A549 (cell line): Measurements from ENCODE around the gene SALL1. TPM values are rescaled to one million over a fixed set of nuclear protein-coding genes. Genes with fewer than 3 reads are reported as not detected.

ENCODE experiments used
- ATAC-seq, 2 experiments: fragments of 200-7000 bp in 1 of 2; fragments of >200 bp in 1 of 2; cut with Nextera tagmentation in 1 of 2; cut with Tn5 transposase in 1 of 2; 3 replicates each; pipeline versions ENCODE4 v1.8.0 to v1.9.1; 2018 to 2020; ENCODE audit warnings: mild to moderate bottlenecking in 1 of 2, moderate library complexity in 1 of 2
- CTCF ChIA-PET: fragments of 300-600 bp; sonication (Branson Sonifier 250); formaldehyde crosslinking; extraction: SDS; loops from one replicate; lab custom pipeline; 2021; ENCODE audit warnings: antibody characterized with exemption, inconsistent platforms; lab: Yijun Ruan, JAX
- POLR2A ChIA-PET: fragments of 350-600 bp; formaldehyde crosslinking; extraction: SDS; loops from one replicate; lab custom pipeline; 2021; ENCODE audit warnings: antibody characterized with exemption, inconsistent platforms; lab: Yijun Ruan, JAX
- DNase-seq, 2 experiments: peaks; one replicate each; pipeline versions ENCODE4 v3.0.0 to v3.0.0-alpha.2; 2011 to 2016; ENCODE audit warnings: low read depth in 1 of 2, low spot score in 1 of 2
- FAIRE-seq: peaks from 2 replicates; lab custom pipeline; 2011; peaks lifted over from hg19 to GRCh38; lab: Jason Lieb, UNC
- H3K27ac ChIP-seq, 2 experiments: fragments of >200 bp; sonication (Bioruptor Twin); formaldehyde crosslinking; 3 replicates each; pipeline ENCODE4 v1.5.1; 2016 to 2017
- H3K4me1 ChIP-seq: fragments of >200 bp; sonication (Bioruptor Twin); formaldehyde crosslinking; 3 replicates; pipeline ENCODE4 v1.6.1; 2016
- H3K4me2 ChIP-seq: fragments of >200 bp; sonication (Bioruptor Twin); formaldehyde crosslinking; 3 replicates; pipeline ENCODE4 v1.6.1; 2016
- H3K4me3 ChIP-seq: fragments of >200 bp; sonication (Bioruptor Twin); formaldehyde crosslinking; 3 replicates; pipeline ENCODE4 v1.5.1; 2016
- H3K9me3 ChIP-seq: fragments of >200 bp; sonication (Bioruptor Twin); formaldehyde crosslinking; 3 replicates; pipeline ENCODE4 v1.6.1; 2016
- CBX2 ChIP-seq: fragments of 200-600 bp; sonication (generic); IDR thresholded peaks from 2 replicates; pipeline ENCODE4 v1.6.1; 2016; ENCODE audit warnings: low read depth, mild to moderate bottlenecking, borderline replicate concordance
- CBX8 ChIP-seq: fragments of 200-600 bp; sonication (generic); IDR thresholded peaks from 2 replicates; pipeline ENCODE4 v1.6.1; 2016
- CEBPB ChIP-seq, 2 experiments: fragments of >200 bp in 1 of 2; sonication (Bioruptor Twin) in 1 of 2; formaldehyde crosslinking in 1 of 2; IDR thresholded peaks; 2 replicates each; pipeline ENCODE4 v1.6.1; 2012 to 2016
- CHD4 ChIP-seq: fragments of 200-600 bp; sonication (generic); IDR thresholded peaks from 2 replicates; pipeline ENCODE4 v1.6.1; 2016; ENCODE audit warnings: antibody characterized with exemption, mild to moderate bottlenecking, borderline replicate concordance
- CTCF ChIP-seq: fragments of >200 bp; sonication (Bioruptor Twin); formaldehyde crosslinking; IDR thresholded peaks from 3 replicates; pipeline ENCODE4 v1.5.1; 2016
- EHMT2 ChIP-seq: fragments of 200-600 bp; sonication (generic); IDR thresholded peaks from 2 replicates; pipeline ENCODE4 v1.6.1; 2016; ENCODE audit warnings: antibody characterized with exemption, low read depth, mild to moderate bottlenecking, moderate library complexity
- ELK1 ChIP-seq: fragments of 150-350 bp; IDR thresholded peaks from 2 replicates; pipeline ENCODE4 v1.6.1; 2014; ENCODE audit warnings: low read depth, mild to moderate bottlenecking, low read length
- FOSB ChIP-seq: fragments of 250-450 bp; sonication (Bioruptor Pico); IDR thresholded peaks from 2 replicates; pipeline ENCODE4 v1.5.0; 2020; ENCODE audit warnings: mild to moderate bottlenecking, moderate library complexity
- GATA3 ChIP-seq: IDR thresholded peaks from 2 replicates; pipeline ENCODE4 v1.6.1; 2012; ENCODE audit warnings: borderline replicate concordance
- HES2 ChIP-seq: fragments of >200 bp; sonication (Bioruptor Twin); formaldehyde crosslinking; IDR thresholded peaks from 2 replicates; pipeline ENCODE4 v1.6.1; 2016
- HOXB13 ChIP-seq: fragments of 250-450 bp; sonication (Bioruptor Pico); IDR thresholded peaks from 2 replicates; pipeline ENCODE4 v1.5.0; 2020; ENCODE audit warnings: low read depth, mild to moderate bottlenecking, moderate library complexity
- HOXB5 ChIP-seq: fragments of 250-450 bp; sonication (Bioruptor Pico); IDR thresholded peaks from 2 replicates; pipeline ENCODE4 v1.5.0; 2020; ENCODE audit warnings: mild to moderate bottlenecking, moderate library complexity
- JUN ChIP-seq, 2 experiments: fragments of >200 bp; sonication (Bioruptor Twin); formaldehyde crosslinking; IDR thresholded peaks; 2 replicates in 1 of 2; 3 replicates in 1 of 2; pipeline ENCODE4 v1.6.1; 2016 to 2017
- JUNB ChIP-seq: fragments of >200 bp; sonication (Bioruptor Twin); formaldehyde crosslinking; IDR thresholded peaks from 2 replicates; pipeline ENCODE4 v1.6.1; 2016
- MAFK ChIP-seq: fragments of 450-650 bp; IDR thresholded peaks from 2 replicates; pipeline ENCODE4 v1.6.1; 2014; ENCODE audit not compliant: partially characterized antibody
- MAX ChIP-seq: IDR thresholded peaks from 2 replicates; pipeline ENCODE4 v1.6.1; 2012
- MAZ ChIP-seq: fragments of 150-350 bp; IDR thresholded peaks from 2 replicates; pipeline ENCODE4 v1.6.1; 2014; ENCODE audit warnings: antibody characterized with exemption, low read depth, low read length, borderline replicate concordance
- NPAS2 ChIP-seq: fragments of 250-450 bp; sonication (Bioruptor Pico); IDR thresholded peaks from 2 replicates; pipeline ENCODE4 v1.8.0; 2022; ENCODE audit warnings: mild to moderate bottlenecking, moderate library complexity, borderline replicate concordance
- NR3C1 ChIP-seq: fragments of >200 bp; sonication (Bioruptor Twin); formaldehyde crosslinking; IDR thresholded peaks from 3 replicates; pipeline ENCODE4 v1.6.1; 2017
- POLR2AphosphoS2 ChIP-seq: conservative IDR thresholded peaks from 2 replicates; pipeline ENCODE4 v1.6.1; 2012; ENCODE audit warnings: low read length, improper control_type of control experiment, inconsistent platforms
- RAD21 ChIP-seq, 2 experiments: fragments of >200 bp in 1 of 2; sonication (Bioruptor Twin) in 1 of 2; formaldehyde crosslinking in 1 of 2; IDR thresholded peaks in 1 of 2; conservative IDR thresholded peaks in 1 of 2; 2 replicates in 1 of 2; 3 replicates in 1 of 2; pipeline ENCODE4 v1.6.1; 2012 to 2018; ENCODE audit warnings: inconsistent platforms in 1 of 2
- RARB ChIP-seq: fragments of 250-450 bp; sonication (Bioruptor Pico); IDR thresholded peaks from 2 replicates; pipeline ENCODE4 v1.8.0; 2021; ENCODE audit warnings: mild to moderate bottlenecking, moderate library complexity
- SMC3 ChIP-seq: fragments of >200 bp; sonication (Bioruptor Twin); formaldehyde crosslinking; IDR thresholded peaks from 3 replicates; pipeline ENCODE4 v1.6.1; 2018; ENCODE audit warnings: inconsistent platforms
- TP53 ChIP-seq: fragments of 250-450 bp; sonication (Bioruptor Pico); IDR thresholded peaks from 2 replicates; pipeline ENCODE4 v1.5.0; 2021; ENCODE audit warnings: mild to moderate bottlenecking, moderate library complexity
- ZFP36 ChIP-seq: fragments of 450-650 bp; IDR thresholded peaks from 2 replicates; pipeline ENCODE4 v1.6.1; 2014; ENCODE audit warnings: borderline replicate concordance; ENCODE audit not compliant: partially characterized antibody
- WGBS: methylation state at CpG from one replicate; pipeline ENCODE4 v1.1.6; 2017; ENCODE audit errors: missing lambda C conversion rate; 5-methylcytosine and 5-hydroxymethylcytosine counted together
- polyA plus RNA-seq, 4 experiments: library from polyadenylated mRNA; depleted of rRNA in 3 of 4; stranded (reverse); fragments of >200 nt; fragmentation: RNase III in 1 of 4; extraction: RNeasy Plus Mini Kit Qiagen cat#74134 plus additional on column Dnase treatment in 1 of 4; gene quantifications; 2 replicates in 3 of 4; 3 replicates in 1 of 4; pipeline ENCODE4 v1.2.3, GENCODE V29; 2011 to 2017
- TF ChIP-seq, protein P1 (sequence below): fragments of 250-450 bp; sonication (Bioruptor Pico); IDR thresholded peaks from 2 replicates; pipeline ENCODE4 v1.5.0; 2020; ENCODE audit warnings: low read depth, mild to moderate bottlenecking, moderate library complexity
- TF ChIP-seq, protein P2 (sequence below): IDR thresholded peaks from 2 replicates; pipeline ENCODE4 v1.6.1; 2012; ENCODE audit warnings: low read depth, borderline replicate concordance
- TF ChIP-seq, protein P3 (sequence below): fragments of 450-650 bp; IDR thresholded peaks from 2 replicates; pipeline ENCODE4 v1.6.1; 2014; ENCODE audit warnings: antibody characterized with exemption
- TF ChIP-seq, protein P4 (sequence below): IDR thresholded peaks from 2 replicates; pipeline ENCODE4 v1.6.1; 2012

Gene SALL1
- polyA plus RNA-seq, 2 of the 4 experiments (the other 2 are of a cell fraction): 0.13 to 0.28 TPM

DNA sequence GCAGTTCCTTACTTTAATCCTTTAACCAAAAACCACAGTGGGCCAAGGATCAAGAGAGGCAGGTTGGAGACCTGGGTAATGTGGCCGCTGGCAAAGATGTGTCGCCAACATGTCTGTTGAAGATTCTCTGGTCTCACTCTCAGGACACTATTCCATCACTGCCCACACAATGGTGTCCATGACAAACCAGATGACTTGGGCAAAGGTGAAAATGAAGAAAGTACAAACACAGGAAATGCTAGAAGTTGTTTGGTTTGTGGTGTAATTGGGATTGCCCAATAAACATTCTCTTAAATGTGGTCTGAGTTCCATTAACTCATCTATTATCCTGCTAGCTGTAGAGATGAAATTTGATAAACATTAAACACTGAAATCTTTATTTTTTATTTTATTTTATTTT is 43.3 kb downstream of the SALL1 start:
- FAIRE-seq: no peak
- H3K4me2 ChIP-seq: no peak overlapping the region
- no peaks in the 10 kb centered on the region for H3K4me1 ChIP-seq
- H3K4me3 ChIP-seq: no peak overlapping the region
- no peak overlapping the region for H3K27ac ChIP-seq
- ChIA-PET CTCF (no interaction called here), POLR2A (no interaction called here)
- no peaks in the 10 kb centered on the region; the same call in 2 of the 3 replicates for H3K9me3 ChIP-seq
- whole genome bisulfite sequencing: 7% methylated on average over 2 of the region's 2 CpGs
- no peak for DNase-seq
- TF ChIP-seq GATA3 (no peak), MAFK (no peak), JUNB (no peak), FOSB (no peak), MAX (no peak), ELK1 (no peak), CHD4 (no peak), CBX8 (no peak), HES2 (no peak), CTCF (no peak), CBX2 (no peak), RAD21 (conservative IDR thresholded peaks at IDR 0.05 in 1 of 2, IDR thresholded peaks at IDR 0.05 in 1 of 2) (no peak), POLR2AphosphoS2 (no peak), NPAS2 (no peak), JUN (IDR thresholded peaks at IDR 0.05) (no peak), MAZ (no peak), HOXB13 (CRISPR knock-in tag) (no peak), SMC3 (no peak)
- TF ChIP-seq, protein P1, sequence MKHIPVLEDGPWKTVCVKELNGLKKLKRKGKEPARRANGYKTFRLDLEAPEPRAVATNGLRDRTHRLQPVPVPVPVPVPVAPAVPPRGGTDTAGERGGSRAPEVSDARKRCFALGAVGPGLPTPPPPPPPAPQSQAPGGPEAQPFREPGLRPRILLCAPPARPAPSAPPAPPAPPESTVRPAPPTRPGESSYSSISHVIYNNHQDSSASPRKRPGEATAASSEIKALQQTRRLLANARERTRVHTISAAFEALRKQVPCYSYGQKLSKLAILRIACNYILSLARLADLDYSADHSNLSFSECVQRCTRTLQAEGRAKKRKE: no peak
- TF ChIP-seq, protein P2, sequence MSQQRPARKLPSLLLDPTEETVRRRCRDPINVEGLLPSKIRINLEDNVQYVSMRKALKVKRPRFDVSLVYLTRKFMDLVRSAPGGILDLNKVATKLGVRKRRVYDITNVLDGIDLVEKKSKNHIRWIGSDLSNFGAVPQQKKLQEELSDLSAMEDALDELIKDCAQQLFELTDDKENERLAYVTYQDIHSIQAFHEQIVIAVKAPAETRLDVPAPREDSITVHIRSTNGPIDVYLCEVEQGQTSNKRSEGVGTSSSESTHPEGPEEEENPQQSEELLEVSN: no peak
- ATAC-seq: no peak

- TF ChIP-seq, protein P3, sequence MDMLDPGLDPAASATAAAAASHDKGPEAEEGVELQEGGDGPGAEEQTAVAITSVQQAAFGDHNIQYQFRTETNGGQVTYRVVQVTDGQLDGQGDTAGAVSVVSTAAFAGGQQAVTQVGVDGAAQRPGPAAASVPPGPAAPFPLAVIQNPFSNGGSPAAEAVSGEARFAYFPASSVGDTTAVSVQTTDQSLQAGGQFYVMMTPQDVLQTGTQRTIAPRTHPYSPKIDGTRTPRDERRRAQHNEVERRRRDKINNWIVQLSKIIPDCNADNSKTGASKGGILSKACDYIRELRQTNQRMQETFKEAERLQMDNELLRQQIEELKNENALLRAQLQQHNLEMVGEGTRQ: no peak
- TF ChIP-seq ZFP36 (no peak), NR3C1 (no peak), CTCF (no peak), TP53 (no peak), HOXB5 (CRISPR knock-in tag) (no peak), MAFK (no peak), RARB (no peak), JUN (IDR thresholded peaks at IDR 0.05) (no peak), CBX8 (no peak), GATA3 (no peak), CEBPB (IDR thresholded peaks at IDR 0.05) (no peak), EHMT2 (no peak)
- TF ChIP-seq, protein P4, sequence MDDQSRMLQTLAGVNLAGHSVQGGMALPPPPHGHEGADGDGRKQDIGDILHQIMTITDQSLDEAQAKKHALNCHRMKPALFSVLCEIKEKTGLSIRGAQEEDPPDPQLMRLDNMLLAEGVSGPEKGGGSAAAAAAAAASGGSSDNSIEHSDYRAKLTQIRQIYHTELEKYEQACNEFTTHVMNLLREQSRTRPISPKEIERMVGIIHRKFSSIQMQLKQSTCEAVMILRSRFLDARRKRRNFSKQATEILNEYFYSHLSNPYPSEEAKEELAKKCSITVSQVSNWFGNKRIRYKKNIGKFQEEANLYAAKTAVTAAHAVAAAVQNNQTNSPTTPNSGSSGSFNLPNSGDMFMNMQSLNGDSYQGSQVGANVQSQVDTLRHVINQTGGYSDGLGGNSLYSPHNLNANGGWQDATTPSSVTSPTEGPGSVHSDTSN: no peak
- ATAC-seq (no peak), DNase-seq (no peak), FAIRE-seq (no peak)
- 28% methylated on average over 2 of the region's 2 CpGs for WGBS
- ChIA-PET POLR2A (no interaction called here), CTCF (no interaction called here)
- Histone ChIP-seq H3K4me2 (no peak overlapping the region), H3K9me3 (no peaks in the 10 kb centered on the region; the same call in 2 of the 3 replicates), H3K4me1 (no peaks in the 10 kb centered on the region), H3K27ac (no peak overlapping the region), H3K4me3 (no peak overlapping the region)
Measured at GRCh38 chr16:51106535-51106934, 44.5 kb downstream of the SALL1 start.
